T-helper 2 cell treated with Interferon-gamma antibody and Interleukin-4, amounts not matched to agents 100 ng/mL and 5 ng/mL, for 36 hours (primary cell): Measurements from ENCODE around the gene CMTM4. TPM values are rescaled to one million over a fixed set of nuclear protein-coding genes. Genes with fewer than 3 reads are reported as not detected.
"Not testable (repeated sequence)": the region's sequence is repeated elsewhere in the genome, so short reads cannot be mapped to it uniquely, and the experiment has no call there.

Experiments
- intact Hi-C: fragments of 100-400 bp; cut with micrococcal nuclease; formaldehyde crosslinking; loops from one replicate; pipeline ENCODE4 v1.15.1; 2023
- total RNA-seq: library from RNA; stranded (reverse); gene quantifications from 2 replicates; pipeline ENCODE4 v1.2.3, GENCODE V29; 2022

The CMTM4 gene
- total RNA-seq, 1 donor from 2014 or later = 0.80 TPM

- intact Hi-C loops = no loop called here
These were observed 126.6 kb downstream of the CMTM4 start for GRCh38 chr16:66569827-66570405.

- intact Hi-C loops = no loop called here
These were observed 127.4 kb downstream of the CMTM4 start for GRCh38 chr16:66569131-66569530.

- intact Hi-C loops = no loop called here
These were observed 128.2 kb downstream of the CMTM4 start for GRCh38 chr16:66568355-66568754.

GRCh38 chr16:66567270-66567669 is 129.3 kb downstream of the CMTM4 start:
- intact Hi-C loops = not testable (repeated sequence)

- intact Hi-C loops = no loop called here
These were observed 130.3 kb downstream of the CMTM4 start, which contains the start of gene CMTM1 for GRCh38 chr16:66566051-66566901. Gene CMTM1, plus strand, starts transcription at chr16:66566439. Its CDS starts 75 bp downstream, at chr16:66566514.

Other genes starting within 250 kb of the CMTM4 start
- gene TK2, start 146.6 kb downstream of the CMTM4 start, total RNA-seq = 12.9 and 16.3 TPM in 2 replicates
- gene CKLF, start 144.2 kb downstream of the CMTM4 start, total RNA-seq = 140 and 144 TPM in 2 replicates
- 14.5 and 17.9 TPM in 2 replicates for gene CMTM1, start 130.3 kb downstream of the CMTM4 start, total RNA-seq
- 1.00 and 1.3 TPM in 2 replicates for gene CMTM2, start 117.3 kb downstream of the CMTM4 start, total RNA-seq
- 114 and 115 TPM in 2 replicates for gene CMTM3, start 92.0 kb downstream of the CMTM4 start, total RNA-seq
- 66.7 and 72.2 TPM in 2 replicates for gene DYNC1LI2, start 54.9 kb upstream of the CMTM4 start, total RNA-seq
- 0.11 and 0.25 TPM in 2 replicates for gene TERB1, start 104.8 kb upstream of the CMTM4 start, total RNA-seq
- gene NAE1, start 134.2 kb upstream of the CMTM4 start, total RNA-seq = 83.1 and 85.6 TPM in 2 replicates
- 0.11 and 0.20 TPM in 2 replicates for gene CA7, start 147.7 kb upstream of the CMTM4 start, total RNA-seq
- 20.1 and 25.0 TPM in 2 replicates for gene PDP2, start 183.8 kb upstream of the CMTM4 start, total RNA-seq
- not detected in 2 replicates for gene CDH16, start 222.1 kb upstream of the CMTM4 start, total RNA-seq
- 0.66 and 1.2 TPM in 2 replicates for gene RRAD, start 228.8 kb upstream of the CMTM4 start, total RNA-seq
- 110 and 113 TPM in 2 replicates for gene CIAO2B, start 237.7 kb upstream of the CMTM4 start, total RNA-seq
- gene CES2, start 238.8 kb upstream of the CMTM4 start, total RNA-seq = 35.6 and 38.3 TPM in 2 replicates